OCI-LY1 (cell line): ENCODE measurements around the gene ADGRV1.

Source experiments
- EZH2 ChIP-seq: fragments of 200-600 bp; sonication (generic), shearing (Covaris generic); IDR thresholded peaks from 2 replicates; pipeline ENCODE4 v1.8.0; 2017; ENCODE audit warnings: borderline replicate concordance, mixed run types, mild to moderate bottlenecking, antibody characterized with exemption, low read length, moderate library complexity, mixed read lengths
- TF ChIP-seq, protein P1 (sequence below): fragments of 200-600 bp; sonication (generic), shearing (Covaris generic); IDR thresholded peaks from 2 replicates; pipeline ENCODE4 v1.5.1; 2017; ENCODE audit warnings: mild to moderate bottlenecking, antibody characterized with exemption, low read length, moderate library complexity, mixed read lengths

DNA sequence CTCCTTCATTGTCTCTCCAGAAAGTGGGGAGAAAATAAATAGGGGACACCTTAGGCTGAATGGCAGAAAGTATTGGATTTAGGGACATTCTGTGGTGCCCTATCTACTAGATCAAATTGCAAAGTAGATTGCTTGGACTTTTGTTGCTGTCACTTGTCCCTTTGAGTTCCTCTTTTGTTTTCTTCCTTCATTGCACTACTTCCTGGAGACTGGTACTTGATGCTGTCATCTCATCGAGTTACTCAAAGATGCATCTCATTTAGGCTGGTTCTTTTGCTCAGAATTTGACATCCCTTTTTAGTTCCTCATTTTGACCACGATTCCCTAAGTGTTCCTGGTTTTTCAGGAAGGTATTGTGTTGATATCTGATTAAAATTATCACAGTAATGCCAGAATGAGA lies 137.6 kb downstream of the ADGRV1 start:
- TF ChIP-seq, protein P1, sequence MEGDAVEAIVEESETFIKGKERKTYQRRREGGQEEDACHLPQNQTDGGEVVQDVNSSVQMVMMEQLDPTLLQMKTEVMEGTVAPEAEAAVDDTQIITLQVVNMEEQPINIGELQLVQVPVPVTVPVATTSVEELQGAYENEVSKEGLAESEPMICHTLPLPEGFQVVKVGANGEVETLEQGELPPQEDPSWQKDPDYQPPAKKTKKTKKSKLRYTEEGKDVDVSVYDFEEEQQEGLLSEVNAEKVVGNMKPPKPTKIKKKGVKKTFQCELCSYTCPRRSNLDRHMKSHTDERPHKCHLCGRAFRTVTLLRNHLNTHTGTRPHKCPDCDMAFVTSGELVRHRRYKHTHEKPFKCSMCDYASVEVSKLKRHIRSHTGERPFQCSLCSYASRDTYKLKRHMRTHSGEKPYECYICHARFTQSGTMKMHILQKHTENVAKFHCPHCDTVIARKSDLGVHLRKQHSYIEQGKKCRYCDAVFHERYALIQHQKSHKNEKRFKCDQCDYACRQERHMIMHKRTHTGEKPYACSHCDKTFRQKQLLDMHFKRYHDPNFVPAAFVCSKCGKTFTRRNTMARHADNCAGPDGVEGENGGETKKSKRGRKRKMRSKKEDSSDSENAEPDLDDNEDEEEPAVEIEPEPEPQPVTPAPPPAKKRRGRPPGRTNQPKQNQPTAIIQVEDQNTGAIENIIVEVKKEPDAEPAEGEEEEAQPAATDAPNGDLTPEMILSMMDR: no peak
- no peak for TF ChIP-seq EZH2
